GM19397 (cell line): ENCODE results near the gene ITGBL1.
A peak's percentile ranks its signal among the peaks of the same experiment; 100 is the strongest.

ENCODE experiments used
- ATAC-seq: cut with Tn5 transposase; IDR thresholded peaks from one replicate; pipeline ENCODE4 v1.9.1; 2021; ENCODE audit warnings: mild to moderate bottlenecking, moderate library complexity; ENCODE audit not compliant: unreplicated experiment

ITGBL1 gene

DNA sequence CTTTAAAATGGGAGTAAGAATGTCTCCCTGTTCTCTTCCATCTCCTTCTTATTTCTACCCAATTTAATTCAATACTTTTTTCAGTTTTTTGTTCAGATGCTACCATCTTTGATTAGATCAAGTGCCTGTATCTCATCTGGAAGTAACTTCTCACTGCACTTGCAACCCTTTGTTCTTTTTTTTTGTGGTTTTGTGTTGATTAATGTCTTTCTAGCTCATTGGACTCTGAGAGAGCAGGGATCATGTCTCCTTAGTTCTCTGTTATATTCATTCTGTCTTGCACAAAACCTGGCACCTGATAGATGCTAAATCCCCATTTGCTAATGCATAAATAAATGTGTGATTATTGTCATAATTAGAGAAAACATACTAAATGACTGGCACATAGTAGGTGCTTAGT lies 834 bp upstream of the ITGBL1 start:
- no peak for ATAC-seq

DNA sequence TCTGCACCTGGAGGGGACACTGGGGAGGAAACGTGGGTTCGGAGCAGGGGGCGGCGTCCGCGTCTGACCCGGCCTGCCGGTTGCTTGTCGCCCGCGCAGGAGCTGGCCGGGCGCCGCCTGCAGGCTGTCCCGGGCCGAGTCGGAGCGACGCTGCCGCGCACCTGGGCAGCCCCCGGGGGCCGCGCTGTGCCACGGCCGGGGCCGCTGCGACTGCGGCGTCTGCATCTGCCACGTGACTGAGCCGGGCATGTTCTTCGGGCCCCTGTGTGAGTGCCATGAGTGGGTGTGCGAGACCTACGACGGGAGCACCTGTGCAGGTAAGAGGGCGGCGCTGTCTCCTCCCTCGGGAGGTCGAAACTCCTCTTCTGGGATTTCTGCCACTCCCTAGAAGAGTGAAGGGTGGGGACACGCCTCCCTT lies 1.3 kb downstream of the ITGBL1 start:
- ATAC-seq = peak; percentile 38

DNA sequence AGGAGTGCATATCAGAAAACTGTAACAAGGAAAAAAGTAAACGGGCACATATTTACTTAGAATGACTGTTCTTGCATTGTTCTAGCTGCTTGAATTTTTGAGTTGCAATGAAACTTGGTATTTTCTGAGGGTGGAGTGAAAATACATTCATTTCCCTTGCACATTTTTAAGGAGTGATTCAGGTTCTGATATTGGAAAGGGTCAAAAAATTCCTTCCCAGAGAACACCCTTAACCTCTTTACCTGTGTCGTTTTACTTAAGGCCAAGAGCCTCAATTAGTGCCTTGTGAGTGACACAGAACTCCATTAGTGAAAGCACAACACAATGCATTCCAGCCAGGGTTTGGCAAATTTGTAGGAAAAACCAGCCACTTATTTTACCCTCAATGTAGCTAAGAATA lies 2.3 kb downstream of the ITGBL1 start:
- ATAC-seq = no peak

DNA sequence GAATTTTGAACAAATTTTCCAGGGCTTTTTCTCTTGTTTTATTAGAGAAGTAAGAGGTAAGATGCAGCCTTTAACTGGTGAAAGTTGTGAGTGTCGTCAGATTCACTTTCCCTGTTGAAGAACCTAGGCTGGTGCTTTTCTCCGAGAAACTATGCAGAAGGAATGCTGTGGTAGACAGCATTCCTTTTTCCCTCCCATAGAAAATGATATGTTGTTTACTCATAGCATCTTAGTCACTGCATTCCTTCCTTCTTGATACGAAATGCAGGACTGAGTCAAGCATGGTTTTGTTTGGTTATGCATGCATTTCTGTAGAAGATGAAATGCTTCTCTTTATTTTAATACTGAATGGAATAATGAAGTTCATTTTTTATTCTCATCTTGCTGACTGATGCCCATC lies 3.4 kb downstream of the ITGBL1 start:
- no peak for ATAC-seq

DNA sequence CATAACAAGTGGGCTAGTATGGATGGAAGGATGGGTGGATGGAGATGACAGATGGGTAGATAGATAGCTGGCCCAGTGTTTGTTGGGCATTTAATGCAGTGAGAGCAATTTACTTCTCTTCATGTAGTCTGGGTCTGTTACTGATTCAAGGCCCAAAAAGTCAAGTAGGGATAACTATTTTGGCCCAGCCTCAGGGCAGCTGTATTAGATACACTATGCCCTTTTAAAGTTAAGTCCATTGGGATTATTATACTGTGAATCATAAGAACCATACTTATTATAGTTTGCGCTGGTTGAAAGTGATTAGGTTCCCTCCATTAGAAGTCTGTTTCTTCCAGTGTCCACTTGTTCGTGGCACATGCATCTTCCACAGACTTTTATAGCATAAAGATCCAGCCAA lies 4.7 kb downstream of the ITGBL1 start:
- no peak for ATAC-seq

DNA sequence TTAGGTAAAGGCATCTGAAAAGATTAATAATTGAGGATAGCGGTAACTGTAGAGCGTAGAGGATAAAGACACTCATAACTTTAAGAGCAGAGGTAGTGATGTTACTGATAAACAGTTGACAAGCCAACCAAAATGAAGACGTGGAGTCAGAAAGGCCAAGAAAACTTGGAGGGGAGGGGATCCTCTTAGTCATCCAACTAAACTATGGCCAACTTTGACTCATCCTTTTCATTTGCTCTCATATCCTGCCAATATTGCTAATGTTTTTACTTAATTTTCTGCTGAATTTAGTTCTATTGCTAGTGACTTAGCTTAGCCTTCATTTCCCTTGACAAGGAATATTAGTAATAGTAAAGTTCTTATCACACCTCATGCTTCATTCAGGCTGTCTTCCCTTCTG lies 13.4 kb downstream of the ITGBL1 start:
- ATAC-seq = no peak

DNA sequence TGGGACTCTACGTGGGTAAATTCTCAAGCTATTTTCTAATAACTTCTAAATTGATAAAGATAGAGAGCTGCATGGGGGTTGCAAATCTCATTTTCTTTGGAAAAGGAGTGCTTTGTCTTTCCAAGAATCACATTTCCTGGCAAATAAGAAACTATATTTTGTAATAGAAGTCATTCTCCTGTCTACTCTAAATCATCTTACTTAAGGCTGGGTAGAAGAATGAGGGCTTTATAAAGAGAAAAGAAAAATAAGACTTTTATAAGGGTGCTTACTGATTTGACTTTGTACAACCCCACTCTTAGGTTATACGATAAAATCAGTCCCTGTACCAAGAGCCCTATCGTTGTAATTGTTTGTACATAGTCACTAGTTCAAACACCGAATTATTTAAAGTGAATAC lies 14.9 kb downstream of the ITGBL1 start:
- no peak for ATAC-seq

DNA sequence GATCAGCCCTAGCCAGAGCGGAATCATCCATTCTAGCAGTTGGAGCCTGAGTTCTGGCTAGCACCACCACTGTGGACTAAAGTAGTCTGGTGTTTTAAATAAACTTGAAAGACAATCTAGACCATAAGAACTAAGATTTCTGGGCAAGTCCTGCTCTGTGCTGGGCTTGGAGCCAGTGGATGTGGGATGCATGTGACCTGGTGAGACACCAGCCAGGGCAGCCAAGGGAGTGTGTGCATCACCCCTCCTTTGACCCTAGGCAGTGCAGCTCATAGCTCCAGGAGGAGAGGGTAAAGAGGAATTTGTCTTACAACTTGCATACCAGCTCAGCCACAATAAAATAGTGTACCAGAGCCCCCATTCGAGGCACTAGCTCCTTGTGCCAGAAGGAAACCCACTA lies 21.0 kb downstream of the ITGBL1 start:
- ATAC-seq = no peak

DNA sequence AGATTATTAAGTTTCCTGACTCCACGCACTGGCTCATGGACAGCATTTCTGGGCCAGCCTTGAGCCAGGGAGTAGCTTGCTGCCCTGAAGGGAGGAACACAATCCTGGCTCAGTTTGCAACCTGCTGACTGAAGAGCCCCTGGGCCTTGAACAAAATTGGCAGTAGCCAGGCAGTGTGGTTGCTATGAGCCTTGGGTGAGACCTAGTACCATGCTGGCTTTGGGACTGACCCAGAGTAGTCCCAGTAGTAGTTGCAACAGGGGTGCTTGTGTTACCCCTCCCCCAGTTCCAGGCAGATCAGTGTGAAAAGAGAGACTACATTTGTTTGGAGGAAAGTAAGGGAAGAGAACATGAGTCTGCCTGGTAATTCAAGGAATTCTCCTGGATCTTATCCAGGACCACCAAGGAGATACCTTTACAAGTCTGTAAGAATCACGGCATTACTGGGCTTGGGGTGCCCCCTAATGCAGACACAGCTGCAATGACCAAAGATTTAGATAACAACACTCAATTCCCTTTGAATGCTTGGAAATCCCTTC lies 22.0 kb downstream of the ITGBL1 start:
- ATAC-seq = no peak

DNA sequence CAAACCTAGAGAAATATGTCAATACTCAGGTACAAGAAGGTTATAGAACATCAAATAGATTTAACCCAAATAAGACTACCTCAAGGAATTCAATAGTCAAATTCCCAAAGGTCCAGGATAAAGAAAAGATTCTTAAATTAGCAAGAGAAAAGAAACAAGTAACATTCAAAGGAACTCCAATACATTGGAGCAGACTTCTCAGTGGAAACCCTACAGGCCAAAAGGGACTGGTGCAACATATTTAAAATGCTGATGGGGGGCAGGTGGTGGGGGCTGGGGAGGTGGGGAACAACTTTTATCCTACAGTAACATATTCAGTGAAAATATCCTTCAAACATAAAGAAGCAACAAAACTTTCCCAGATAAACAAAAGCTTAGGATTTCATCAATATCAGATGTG lies 23.1 kb downstream of the ITGBL1 start:
- ATAC-seq = no peak

DNA sequence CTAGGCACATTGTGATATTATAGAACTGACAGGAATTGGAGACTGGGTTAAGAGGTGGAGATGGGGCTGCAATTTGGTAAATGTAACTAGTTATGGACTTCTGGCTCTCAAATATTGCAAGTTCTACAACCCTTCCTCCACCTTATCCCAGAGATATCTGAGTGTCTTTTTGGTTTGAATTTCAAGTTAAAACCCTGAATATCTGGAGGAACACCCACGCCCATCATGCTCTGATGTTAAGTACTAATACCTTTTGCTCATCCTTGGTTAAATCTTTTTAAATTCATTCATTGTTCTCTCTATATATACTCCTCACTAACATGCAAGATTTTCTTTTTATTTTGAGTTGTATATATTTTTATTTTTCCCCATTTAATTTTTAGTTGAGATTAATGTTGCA lies 28.9 kb downstream of the ITGBL1 start:
- ATAC-seq = no peak

DNA sequence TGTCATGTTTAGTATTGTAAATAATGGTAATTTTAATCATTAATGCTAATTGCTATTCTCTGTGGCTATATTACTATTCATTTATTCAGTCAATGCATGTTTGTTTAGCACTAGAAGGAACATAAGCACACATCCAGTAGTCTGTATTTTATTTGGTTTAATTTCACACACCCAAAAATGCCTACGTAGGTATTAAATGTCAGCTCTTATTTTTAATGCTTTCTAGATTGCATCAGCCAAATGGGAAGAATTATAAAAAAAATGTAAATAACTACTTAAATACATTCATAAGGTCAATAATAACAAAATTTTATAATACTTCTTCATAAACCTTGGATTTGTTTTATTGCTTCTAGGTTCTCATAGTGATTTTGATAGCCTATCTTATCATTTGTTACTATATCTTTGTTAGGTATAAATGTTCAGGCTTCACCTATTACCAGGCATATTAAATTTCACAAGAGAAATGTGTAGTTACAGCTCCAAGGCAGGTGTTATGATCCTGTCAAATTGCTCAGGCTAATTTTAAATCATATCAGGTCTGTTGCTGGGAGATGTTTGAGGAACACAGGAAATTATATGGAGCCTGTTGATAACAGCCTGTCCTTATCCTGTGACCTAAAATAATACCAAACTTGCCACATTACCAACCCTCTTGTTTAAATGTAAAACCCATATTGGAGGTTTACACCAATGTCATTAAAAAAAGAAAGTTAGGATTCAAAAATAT lies 34.4 kb downstream of the ITGBL1 start:
- no peak for ATAC-seq

DNA sequence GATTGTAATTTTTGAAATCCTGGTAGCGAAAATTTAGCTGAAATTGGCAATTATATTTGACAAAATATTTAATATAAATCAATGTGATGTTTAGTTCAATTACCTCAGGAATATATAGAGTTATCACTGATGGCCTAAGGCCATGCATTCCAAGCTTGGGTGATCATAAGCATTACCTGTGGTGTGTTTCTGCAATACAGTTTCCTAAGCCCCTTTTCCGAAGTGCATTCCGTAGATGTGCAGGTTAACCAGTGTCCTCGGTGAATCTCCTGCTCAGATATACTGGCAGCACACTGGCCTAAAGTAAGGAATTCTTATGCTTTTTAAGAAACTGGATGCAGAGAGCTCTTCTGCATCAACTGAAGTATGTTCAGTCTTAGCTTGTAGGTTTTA lies 35.0 kb downstream of the ITGBL1 start:
- no peak for ATAC-seq

DNA sequence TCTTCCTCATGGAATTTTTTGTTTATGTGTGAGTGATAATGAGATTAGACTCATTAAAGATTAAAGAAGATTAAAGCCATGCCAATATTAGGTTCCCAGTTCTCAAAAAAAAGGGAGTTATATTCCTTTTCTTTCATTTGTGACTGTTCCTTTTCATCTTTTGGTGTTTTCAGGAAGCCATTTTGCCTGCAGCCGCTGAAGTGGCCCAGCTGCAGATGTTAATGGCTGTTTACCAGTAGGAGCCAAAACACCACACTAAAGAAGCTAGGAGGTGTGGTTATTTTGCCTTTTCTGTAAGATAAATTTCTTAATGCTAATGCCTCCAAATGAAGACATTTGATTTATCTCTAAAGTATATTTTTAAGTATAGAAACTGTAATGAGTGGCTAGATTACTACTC lies 36.3 kb downstream of the ITGBL1 start:
- no peak for ATAC-seq

DNA sequence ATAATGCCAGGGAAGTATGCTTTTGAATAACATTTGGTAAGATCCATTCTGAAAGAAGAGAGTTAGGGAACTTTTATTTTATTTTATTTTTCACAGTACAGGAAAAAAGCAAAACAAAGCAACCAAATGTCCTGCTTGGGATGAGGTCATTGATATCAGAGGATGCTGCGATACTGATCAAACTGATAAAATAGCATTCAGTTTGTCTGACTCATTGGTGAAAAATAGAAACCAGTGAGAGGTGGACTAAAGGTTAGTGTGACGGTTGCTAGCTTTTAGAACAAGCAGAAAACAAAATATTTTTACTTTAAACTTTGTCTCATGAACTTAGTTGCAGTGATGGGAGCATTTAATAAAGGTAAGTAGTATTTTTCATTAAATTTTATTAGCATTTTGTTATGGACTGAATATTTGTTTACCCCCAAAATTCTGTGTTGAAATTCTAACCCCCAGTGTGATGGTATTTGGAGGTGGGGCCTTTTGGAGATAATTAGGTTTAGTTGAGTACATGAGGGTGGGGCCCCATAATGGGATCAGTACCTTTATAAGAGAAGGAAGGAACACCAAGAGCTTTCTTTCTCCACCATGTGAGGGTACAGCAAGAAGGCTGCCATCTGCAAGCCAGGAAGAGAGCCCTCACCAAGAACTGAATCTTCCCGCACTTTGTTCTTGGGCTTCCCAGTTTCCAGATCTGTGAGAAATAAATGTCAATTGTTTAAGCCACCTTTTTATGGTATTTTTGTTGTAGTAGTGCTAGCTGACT lies 37.3 kb downstream of the ITGBL1 start:
- ATAC-seq = no peak

DNA sequence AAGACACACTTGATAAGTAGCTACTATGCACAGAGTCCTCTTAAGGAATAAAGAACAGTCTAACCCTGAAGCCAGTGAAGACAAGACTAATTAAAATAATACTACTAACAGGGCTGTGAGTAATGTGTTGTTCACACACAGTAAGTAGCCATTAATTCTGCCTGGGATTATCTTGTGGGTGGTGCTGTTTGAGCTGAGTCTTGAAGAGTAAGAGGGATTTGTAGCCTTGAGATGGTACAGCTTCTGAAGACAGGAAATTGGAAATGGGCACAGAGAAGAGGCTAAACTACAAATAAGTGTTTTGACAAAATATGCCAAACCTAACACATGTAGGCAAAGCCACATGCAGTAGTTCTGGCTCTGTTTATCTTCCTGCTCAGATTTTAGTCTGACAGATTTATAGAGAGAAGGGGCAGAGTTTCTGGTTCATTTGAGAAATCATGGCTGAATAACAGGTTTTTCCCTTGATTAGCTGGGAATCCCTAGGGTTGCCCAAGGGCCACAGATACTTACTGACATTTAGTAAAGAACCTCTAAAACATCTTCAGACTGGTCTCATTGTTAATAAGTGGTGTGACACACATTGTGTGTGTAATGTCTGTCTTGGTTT lies 38.0 kb downstream of the ITGBL1 start:
- ATAC-seq = no peak

DNA sequence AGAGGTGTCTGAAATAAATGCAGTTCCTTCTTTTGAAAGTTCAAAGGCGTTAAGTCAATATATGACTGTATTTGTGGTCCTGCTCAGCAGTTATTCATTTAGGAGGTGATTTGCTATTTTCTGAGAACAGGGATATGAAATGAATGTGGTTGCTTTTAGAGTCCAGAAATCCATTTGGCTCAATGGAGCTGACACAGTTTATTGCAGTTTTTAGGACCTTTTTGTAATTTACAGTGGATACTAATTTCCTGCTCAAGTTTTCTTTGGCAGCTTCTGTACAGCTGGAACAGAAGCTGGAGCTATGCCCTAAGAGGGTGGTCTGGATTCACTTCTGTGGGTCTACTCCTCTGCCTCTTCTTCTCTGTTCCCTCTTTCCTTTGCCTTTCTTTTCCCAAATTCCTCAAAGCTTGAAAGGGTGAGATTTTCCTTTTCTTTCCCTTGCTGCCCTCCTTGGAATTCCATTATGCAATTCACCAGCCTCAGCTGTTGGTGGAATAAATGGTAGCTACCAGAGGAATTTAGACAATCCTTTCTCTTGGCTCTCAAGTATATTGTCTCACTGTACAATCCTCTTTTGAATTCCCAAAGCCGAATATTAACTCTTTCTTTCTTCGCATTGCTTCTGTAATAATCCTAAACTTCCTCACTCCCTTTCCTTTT lies 39.9 kb downstream of the ITGBL1 start:
- ATAC-seq = no peak

DNA sequence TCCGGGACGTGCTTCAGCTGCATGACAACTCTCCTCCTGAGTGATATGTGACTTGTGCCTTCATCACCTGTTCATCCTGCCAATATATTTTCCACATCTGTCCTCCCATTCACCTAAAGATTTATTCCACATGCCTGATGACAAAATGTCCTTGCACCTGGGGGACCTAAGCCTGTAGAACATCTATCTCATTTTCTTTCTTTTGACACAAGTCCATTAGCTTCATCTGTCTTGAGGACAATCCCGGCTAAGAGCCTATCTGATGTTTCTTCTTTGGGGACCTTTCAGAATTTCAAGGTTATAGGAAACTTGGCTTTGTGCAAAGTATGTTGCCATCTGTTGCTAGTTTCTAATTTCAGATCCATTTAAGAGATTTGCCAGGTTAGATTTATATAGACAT lies 41.1 kb downstream of the ITGBL1 start:
- ATAC-seq = no peak

DNA sequence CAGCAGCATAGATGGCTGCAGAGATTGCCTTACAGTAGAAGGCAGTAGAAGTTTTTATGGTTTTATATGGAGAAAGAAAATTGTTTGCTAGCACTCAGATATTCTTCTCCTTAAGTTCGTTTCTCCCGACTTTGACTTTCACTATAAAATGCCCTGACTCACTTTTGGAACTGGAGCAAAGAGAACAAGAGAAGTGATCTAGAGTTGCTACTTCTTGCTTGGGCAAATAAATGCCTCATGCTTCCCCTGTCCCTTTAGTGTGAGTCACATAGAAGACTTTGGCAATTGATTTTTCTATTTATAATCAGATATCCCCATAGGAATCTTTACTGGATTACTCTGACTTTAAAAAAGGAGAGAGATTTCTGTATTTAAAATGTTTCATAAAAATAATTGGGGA lies 46.9 kb downstream of the ITGBL1 start:
- no peak for ATAC-seq

DNA sequence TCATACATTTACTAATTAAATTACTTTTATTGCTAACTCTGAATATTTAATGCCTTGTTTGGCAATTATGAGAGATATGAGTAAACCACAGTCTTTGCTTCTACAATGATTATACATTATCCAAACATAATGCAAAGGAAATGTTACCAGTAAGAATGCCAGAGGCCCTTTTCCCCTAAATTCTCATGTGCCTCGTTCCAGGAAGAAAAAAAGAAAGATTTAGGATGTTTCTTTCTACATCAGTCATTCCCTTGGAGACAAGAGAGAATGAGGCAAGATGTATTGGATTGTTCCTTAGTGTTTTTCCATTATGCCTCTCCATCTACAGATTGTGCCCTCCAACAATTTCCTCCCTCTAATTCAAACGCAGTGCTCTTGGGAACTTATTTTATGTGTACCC lies 50.1 kb downstream of the ITGBL1 start:
- ATAC-seq = no peak

DNA sequence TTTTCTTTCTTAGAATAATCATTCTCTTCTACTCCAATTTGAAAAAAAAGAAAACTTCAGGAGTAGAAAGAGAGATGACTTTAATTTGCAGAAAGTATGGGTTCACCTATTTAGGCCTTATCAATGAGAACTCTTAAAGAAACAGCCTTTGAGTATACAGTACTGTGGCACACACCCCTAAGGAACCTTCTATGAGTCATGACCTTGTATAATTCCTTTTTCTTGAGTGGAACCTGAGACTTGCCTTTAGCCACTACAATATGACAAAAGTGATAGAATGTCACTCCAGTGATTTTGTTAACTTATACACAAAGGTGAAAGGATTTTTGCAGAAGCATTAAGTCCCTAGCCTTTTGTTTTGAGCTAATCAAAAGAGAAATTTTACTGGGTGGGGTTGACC lies 58.7 kb downstream of the ITGBL1 start:
- ATAC-seq = no peak
